ENCODE results near the gene A2M. TPM values are rescaled to one million over a fixed set of nuclear protein-coding genes. Genes with fewer than 3 reads are reported as not detected.

Gene A2M
- total and polyA plus RNA-seq, 2 donors (not counting 3 experiments of a cell fraction or from before 2014, with no cell fraction given) = 11.5 to 16.9 TPM

DNA sequence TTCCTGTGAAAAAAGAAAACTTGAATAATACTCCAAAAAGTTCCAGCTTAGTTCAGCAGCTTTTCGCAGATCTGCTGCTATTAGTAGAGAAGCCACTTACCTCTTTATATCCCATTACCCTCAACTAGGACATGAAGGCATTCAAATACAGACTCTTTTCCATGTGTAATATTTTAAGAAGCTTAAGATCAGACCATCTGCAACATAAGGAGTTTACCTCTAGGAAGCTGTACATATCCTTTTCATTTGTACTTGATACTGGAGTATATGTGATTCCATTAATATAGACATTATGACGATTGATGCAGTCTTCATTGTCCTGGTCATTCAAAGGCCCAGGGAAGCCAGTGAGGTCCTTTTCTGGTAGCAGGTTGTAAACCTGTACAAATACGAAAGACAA lies 20.4 kb downstream of the A2M start:
- ChIA-PET POLR2A (no interaction called here), CTCF (interaction anchor here (2.0 kb wide), 1 partner anchor 10 kb away, joined by 6 read pairs; no protein-coding TSS in a partner anchor)
- Histone ChIP-seq H3K9me1 (replicated peaks; ENCODE audit: control insufficient read depth, extremely low read depth, insufficient read depth, low read length) (no peaks in the 10 kb centered on the region), H3K4me2 (ENCODE audit: insufficient read depth, low read length) (no peak overlapping the region), H3K27me3 (ENCODE audit: control insufficient read depth in 2 of 2, insufficient read depth in 2 of 2, low read length in 2 of 2) (no peaks in the 10 kb centered on the region), H3K79me2 (ENCODE audit: control insufficient read depth, insufficient read depth, low read length) (no peaks in the 10 kb centered on the region), H2AFZ (ENCODE audit: low read depth, low read length) (no peak overlapping the region), H3K36me3 (ENCODE audit: control insufficient read depth in 2 of 2, extremely low read depth in 1 of 2, insufficient read depth in 2 of 2, low read length in 2 of 2) (no peaks in the 10 kb centered on the region), H3K4me3 (replicated peaks in 1 of 3; ENCODE audit: insufficient read depth in 1 of 3, low read depth in 1 of 3, low read length in 3 of 3) (no peak overlapping the region), H3K27ac (ENCODE audit: insufficient read depth, low read depth, low read length) (no peak overlapping the region), H4K20me1 (replicated peaks; ENCODE audit: control insufficient read depth, extremely low read depth, insufficient read depth, low read length) (no peaks in the 10 kb centered on the region), H3K4me1 (ENCODE audit: control insufficient read depth, extremely low read depth, insufficient read depth, low read length) (no peaks in the 10 kb centered on the region), H3K9ac (replicated peaks; ENCODE audit: extremely low read depth, insufficient read depth, low read length) (no peak overlapping the region), H3K9me3 (replicated peaks; ENCODE audit: control insufficient read depth, insufficient read depth, low read length) (no peaks in the 10 kb centered on the region)
- BruUV-seq (replicated peaks) = no TSS peak
- no peak for FAIRE-seq
- no peak for DNase-seq (ENCODE audit: low read depth, low spot score)
- no peak for TF ChIP-seq MYC (IDR thresholded peaks at IDR 0.05; ENCODE audit: low read depth, low read length)
- TF ChIP-seq POLR2A (IDR thresholded peaks at IDR 0.05; ENCODE audit: low read depth, low read length) = no peak
- no peak for TF ChIP-seq EZH2 (IDR thresholded peaks at IDR 0.05; ENCODE audit: borderline replicate concordance, low read depth, low read length, severe bottlenecking)
- no peak for TF ChIP-seq GATA2 (IDR thresholded peaks at IDR 0.05; ENCODE audit: insufficient read depth, insufficient read length, low read depth, low read length)
- TF ChIP-seq, protein P1, sequence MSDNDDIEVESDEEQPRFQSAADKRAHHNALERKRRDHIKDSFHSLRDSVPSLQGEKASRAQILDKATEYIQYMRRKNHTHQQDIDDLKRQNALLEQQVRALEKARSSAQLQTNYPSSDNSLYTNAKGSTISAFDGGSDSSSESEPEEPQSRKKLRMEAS (IDR thresholded peaks at IDR 0.05; ENCODE audit: insufficient read depth, insufficient read length) = no peak
- TF ChIP-seq, protein P2, sequence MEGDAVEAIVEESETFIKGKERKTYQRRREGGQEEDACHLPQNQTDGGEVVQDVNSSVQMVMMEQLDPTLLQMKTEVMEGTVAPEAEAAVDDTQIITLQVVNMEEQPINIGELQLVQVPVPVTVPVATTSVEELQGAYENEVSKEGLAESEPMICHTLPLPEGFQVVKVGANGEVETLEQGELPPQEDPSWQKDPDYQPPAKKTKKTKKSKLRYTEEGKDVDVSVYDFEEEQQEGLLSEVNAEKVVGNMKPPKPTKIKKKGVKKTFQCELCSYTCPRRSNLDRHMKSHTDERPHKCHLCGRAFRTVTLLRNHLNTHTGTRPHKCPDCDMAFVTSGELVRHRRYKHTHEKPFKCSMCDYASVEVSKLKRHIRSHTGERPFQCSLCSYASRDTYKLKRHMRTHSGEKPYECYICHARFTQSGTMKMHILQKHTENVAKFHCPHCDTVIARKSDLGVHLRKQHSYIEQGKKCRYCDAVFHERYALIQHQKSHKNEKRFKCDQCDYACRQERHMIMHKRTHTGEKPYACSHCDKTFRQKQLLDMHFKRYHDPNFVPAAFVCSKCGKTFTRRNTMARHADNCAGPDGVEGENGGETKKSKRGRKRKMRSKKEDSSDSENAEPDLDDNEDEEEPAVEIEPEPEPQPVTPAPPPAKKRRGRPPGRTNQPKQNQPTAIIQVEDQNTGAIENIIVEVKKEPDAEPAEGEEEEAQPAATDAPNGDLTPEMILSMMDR (IDR thresholded peaks at IDR 0.05; ENCODE audit: extremely low read depth in 1 of 2, insufficient read depth in 1 of 2, low read depth in 1 of 2, low read length in 2 of 2) = no peak
- TF ChIP-seq FOS (IDR thresholded peaks at IDR 0.05; ENCODE audit: borderline replicate concordance, insufficient read depth, low read length) = no peak
- TF ChIP-seq POLR2AphosphoS5 (IDR thresholded peaks at IDR 0.05; ENCODE audit: insufficient read depth, low read depth, low read length) = no peak
- no peak for TF ChIP-seq JUN (IDR thresholded peaks at IDR 0.05; ENCODE audit: borderline replicate concordance, insufficient read depth, insufficient read length, low read depth)
- intact Hi-C loops (cut with micrococcal nuclease) = no loop called here
- dilution Hi-C loops (cut with MboI; ENCODE audit: extremely low pct_ligation_motif_present, low sequenced_read_pairs) = no loop called here
